ENCODE results near the gene RPS27. TPM values are rescaled to one million over a fixed set of nuclear protein-coding genes. Genes with fewer than 3 reads are reported as not detected.

Gene RPS27
- total and polyA plus RNA-seq, 2 donors from 2014 or later: 1,447 to 4,953 TPM

DNA sequence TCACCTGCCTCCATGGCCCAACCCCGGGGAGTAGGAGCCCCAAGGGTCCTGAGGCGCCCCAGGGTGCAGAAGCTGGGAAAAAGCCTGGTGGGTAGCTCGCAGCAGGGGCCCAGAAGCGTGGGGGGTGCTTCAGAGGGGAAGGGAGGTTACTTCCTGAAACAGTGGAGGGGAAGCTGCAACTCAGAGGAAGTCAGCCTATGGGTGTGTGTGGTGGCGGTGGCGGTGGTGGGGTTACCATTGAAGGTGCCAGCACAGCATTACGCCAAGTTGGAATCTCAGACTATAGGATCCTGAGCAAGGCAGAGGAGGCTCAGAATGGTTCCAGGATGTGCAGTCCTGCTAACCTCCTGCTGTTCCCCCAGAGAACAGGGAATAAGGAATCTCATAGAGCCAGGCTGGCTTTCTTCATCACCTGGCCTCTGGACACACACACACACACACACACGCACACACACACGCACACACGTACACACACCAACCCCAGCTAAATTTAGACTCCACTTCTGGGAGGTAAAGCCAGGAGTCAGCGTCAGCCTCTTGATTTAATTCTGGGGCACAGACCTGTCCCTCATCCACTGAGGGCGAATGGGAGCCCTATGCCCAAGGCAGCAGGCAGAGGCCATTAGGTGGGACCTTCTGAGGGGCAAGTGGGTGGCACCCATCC lies 45.3 kb upstream of the RPS27 start:
- Histone ChIP-seq H3K4me3 (ENCODE audit: low read length in 3 of 3) (peak overlapping the region; percentile 58 to 83 (median 65)), H3K9ac (ENCODE audit: low read length in 3 of 3) (peak overlapping the region; percentile 20 to 80 (median 75)), H3K36me3 (ENCODE audit: control insufficient read depth in 2 of 3, insufficient read depth in 3 of 3, low read length in 3 of 3) (peaks cover 2 to 21% (median 3%) of the 10 kb centered on the region in 3 donors), H3K9me3 (ENCODE audit: control insufficient read depth in 2 of 3, insufficient read depth in 1 of 3, low read length in 3 of 3) (no peaks in the 10 kb centered on the region), H3K27me3 (ENCODE audit: control insufficient read depth, insufficient read depth, low read length) (no peaks in the 10 kb centered on the region), H3K27ac (ENCODE audit: low read depth in 2 of 2, low read length in 2 of 2) (peak overlapping the region; percentile 86 to 90), H3K4me1 (ENCODE audit: control insufficient read depth in 2 of 3, insufficient read depth in 2 of 3, low read depth in 1 of 3, low read length in 3 of 3) (peaks cover 0 to 16% (median 3%) of the 10 kb centered on the region in 3 donors)
- intact Hi-C loops (cut with DNase I): no loop called here
- TF ChIP-seq, protein P1, sequence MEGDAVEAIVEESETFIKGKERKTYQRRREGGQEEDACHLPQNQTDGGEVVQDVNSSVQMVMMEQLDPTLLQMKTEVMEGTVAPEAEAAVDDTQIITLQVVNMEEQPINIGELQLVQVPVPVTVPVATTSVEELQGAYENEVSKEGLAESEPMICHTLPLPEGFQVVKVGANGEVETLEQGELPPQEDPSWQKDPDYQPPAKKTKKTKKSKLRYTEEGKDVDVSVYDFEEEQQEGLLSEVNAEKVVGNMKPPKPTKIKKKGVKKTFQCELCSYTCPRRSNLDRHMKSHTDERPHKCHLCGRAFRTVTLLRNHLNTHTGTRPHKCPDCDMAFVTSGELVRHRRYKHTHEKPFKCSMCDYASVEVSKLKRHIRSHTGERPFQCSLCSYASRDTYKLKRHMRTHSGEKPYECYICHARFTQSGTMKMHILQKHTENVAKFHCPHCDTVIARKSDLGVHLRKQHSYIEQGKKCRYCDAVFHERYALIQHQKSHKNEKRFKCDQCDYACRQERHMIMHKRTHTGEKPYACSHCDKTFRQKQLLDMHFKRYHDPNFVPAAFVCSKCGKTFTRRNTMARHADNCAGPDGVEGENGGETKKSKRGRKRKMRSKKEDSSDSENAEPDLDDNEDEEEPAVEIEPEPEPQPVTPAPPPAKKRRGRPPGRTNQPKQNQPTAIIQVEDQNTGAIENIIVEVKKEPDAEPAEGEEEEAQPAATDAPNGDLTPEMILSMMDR (IDR thresholded peaks at IDR 0.05; ENCODE audit: borderline replicate concordance, extremely low read depth, insufficient read depth): no peak
- no peak for FAIRE-seq
- DNase-seq: peak in 4 of 5 donors; percentile 32 to 82 (median 50)

DNA sequence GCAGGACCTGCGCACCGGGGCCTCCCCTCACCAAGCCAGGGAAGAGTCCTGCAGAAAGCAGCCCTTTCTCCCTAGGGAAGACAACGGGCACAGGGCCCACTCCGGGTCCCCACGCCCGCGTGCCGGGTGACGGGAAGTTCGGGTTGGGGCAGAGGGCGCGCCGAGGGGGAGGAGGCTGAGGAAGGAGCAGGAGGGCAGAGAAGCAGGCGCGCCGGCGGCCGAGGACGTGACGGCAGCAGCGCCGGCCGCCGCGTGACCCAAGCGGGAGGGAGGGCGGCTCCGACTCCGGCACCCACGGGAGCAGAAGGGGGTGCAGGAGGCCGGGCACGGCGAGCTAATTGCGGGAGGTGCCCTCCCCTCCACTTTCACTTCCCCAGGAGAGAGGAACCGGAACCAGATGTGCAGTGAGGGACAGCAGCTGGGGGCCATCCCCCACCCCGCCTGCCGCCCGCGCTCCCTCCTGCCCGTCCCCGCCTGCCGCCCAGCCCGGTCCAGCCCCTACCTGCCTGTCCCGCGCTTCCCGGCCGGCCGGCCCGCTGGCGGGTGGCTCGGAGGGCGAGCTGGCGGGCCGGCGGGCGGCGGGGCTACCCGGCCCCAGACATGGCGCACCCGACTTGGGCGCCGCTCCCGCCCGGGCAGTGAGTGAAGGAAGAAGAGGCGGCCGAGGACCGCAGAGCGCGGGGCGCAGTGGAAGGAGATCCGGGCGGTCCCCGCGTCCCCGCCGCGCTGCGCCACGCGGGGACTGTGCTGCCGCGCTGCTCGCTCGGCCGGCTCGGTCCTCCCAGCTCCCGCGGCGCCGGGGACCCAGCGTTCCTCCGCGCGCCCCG lies 44.6 kb upstream of the RPS27 start:
- DNase-seq (peak; percentile 61 to 96 (median 75)), FAIRE-seq (no peak)
- Histone ChIP-seq H3K9ac (ENCODE audit: low read length in 3 of 3) (peak overlapping the region; percentile 25 to 80 (median 75)), H3K27ac (ENCODE audit: low read depth in 2 of 2, low read length in 2 of 2) (peak overlapping the region; percentile 86 to 90), H3K27me3 (ENCODE audit: control insufficient read depth, insufficient read depth, low read length) (no peaks in the 10 kb centered on the region), H3K36me3 (ENCODE audit: control insufficient read depth in 2 of 3, insufficient read depth in 3 of 3, low read length in 3 of 3) (peaks cover 2 to 28% (median 5%) of the 10 kb centered on the region in 3 donors), H3K4me3 (ENCODE audit: low read length in 3 of 3) (peak overlapping the region; percentile 58 to 83 (median 65)), H3K4me1 (ENCODE audit: control insufficient read depth in 2 of 3, insufficient read depth in 2 of 3, low read depth in 1 of 3, low read length in 3 of 3) (peaks cover 0 to 16% (median 3%) of the 10 kb centered on the region in 3 donors), H3K9me3 (ENCODE audit: control insufficient read depth in 2 of 3, insufficient read depth in 1 of 3, low read length in 3 of 3) (no peaks in the 10 kb centered on the region)
- TF ChIP-seq, protein P1 (IDR thresholded peaks at IDR 0.05; ENCODE audit: borderline replicate concordance, extremely low read depth, insufficient read depth): no peak
- intact Hi-C loops (cut with DNase I): no loop called here

DNA sequence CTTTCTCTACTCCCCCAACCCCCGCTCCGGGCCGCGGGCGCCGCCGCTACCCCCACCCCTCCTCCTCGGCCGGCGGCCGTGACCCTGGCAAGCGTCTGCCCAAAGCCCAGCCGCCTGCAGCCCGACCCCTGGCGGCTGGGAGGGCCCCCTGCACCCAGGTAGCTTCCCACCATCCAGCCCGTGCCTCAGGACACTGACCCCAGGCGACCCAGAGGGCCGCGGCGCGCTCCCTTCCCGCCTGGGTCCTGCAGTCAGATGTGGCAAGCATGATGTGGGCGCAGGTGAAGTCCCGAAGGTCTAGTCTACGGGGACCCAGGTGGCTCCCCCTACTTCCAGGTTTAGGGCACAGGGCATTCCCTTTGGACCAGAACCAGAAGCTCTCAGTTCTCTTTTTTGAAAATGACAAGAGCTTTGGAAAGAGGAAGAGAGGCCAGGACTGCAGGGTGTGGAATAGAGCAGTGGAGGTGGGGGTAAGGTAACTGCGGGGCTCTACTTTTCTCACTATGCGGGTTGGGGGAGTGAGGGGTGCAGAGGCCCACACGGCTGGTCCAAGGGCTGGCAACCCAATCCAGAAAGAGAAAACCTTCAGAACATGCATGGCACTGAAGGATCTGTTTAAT lies 43.8 kb upstream of the RPS27 start, which contains the start of gene DENND4B:
DENND4B (minus strand) TSS at position 97 of the 620 bp plus-strand sequence. CDS start 2,344 bp downstream, outside the sequence.
- FAIRE-seq: no peak

More for the DNA sequence above, 43.8 kb upstream of the RPS27 start, which contains the start of gene DENND4B:
- Histone ChIP-seq H3K9me3 (ENCODE audit: control insufficient read depth in 2 of 3, insufficient read depth in 1 of 3, low read length in 3 of 3) (no peaks in the 10 kb centered on the region), H3K36me3 (ENCODE audit: control insufficient read depth in 2 of 3, insufficient read depth in 3 of 3, low read length in 3 of 3) (peaks cover 2 to 35% (median 11%) of the 10 kb centered on the region in 3 donors), H3K4me1 (ENCODE audit: control insufficient read depth in 2 of 3, insufficient read depth in 2 of 3, low read depth in 1 of 3, low read length in 3 of 3) (peaks cover 0 to 16% (median 3%) of the 10 kb centered on the region in 3 donors), H3K9ac (ENCODE audit: low read length in 3 of 3) (peak within 1 kb of the TSS; percentile 25 to 80 (median 75)), H3K27ac (ENCODE audit: low read depth in 2 of 2, low read length in 2 of 2) (peak within 1 kb of the TSS; percentile 86 to 90), H3K4me3 (ENCODE audit: low read length in 3 of 3) (peak within 1 kb of the TSS; percentile 58 to 83 (median 65)), H3K27me3 (ENCODE audit: control insufficient read depth, insufficient read depth, low read length) (no peaks in the 10 kb centered on the region)
- DNase-seq: peak; percentile 84 to 95 (median 89)
- TF ChIP-seq, protein P1 (IDR thresholded peaks at IDR 0.05; ENCODE audit: borderline replicate concordance, extremely low read depth, insufficient read depth): peak; percentile 91
- intact Hi-C loops (cut with DNase I): no loop called here
